HUES64 (cell line): Measurements from ENCODE around the gene SFXN4.
"Not testable (repeated sequence)": the region's sequence is repeated elsewhere in the genome, so short reads cannot be mapped to it uniquely, and the experiment has no call there.

Experiments
- H3K27ac ChIP-seq: 2 replicates; pipeline ENCODE4 v1.7.0; 2013; ENCODE audit warnings: low read depth, low read length, inconsistent platforms
- H3K27me3 ChIP-seq: 2 replicates; pipeline ENCODE4 v1.6.1; 2013; ENCODE audit warnings: mild to moderate bottlenecking, low read length; ENCODE audit not compliant: insufficient read depth
- H3K36me3 ChIP-seq: 2 replicates; pipeline ENCODE4 v1.6.1; 2013; ENCODE audit warnings: mild to moderate bottlenecking, low read length; ENCODE audit not compliant: insufficient read depth
- H3K4me1 ChIP-seq: 2 replicates; pipeline ENCODE4 v1.6.1; 2013; ENCODE audit warnings: mild to moderate bottlenecking, low read length, moderate library complexity; ENCODE audit not compliant: insufficient read depth
- H3K4me3 ChIP-seq: 2 replicates; pipeline ENCODE4 v1.5.1; 2013; ENCODE audit warnings: mild to moderate bottlenecking, low read length, moderate library complexity
- H3K9ac ChIP-seq: 2 replicates; pipeline ENCODE4 v1.6.1; 2013; ENCODE audit warnings: mild to moderate bottlenecking, low read depth, low read length
- H3K9me3 ChIP-seq: 2 replicates; pipeline ENCODE4 v1.6.1; 2013; ENCODE audit warnings: low read depth, low read length; ENCODE audit not compliant: insufficient read depth
- WGBS: fragments of 150-250, 120-280 bp; methylation state at CpG from one replicate; pipeline ENCODE4 v1.1.7; 2013; ENCODE audit warnings: missing lambda C conversion rate; 5-methylcytosine and 5-hydroxymethylcytosine counted together

Gene SFXN4

DNA sequence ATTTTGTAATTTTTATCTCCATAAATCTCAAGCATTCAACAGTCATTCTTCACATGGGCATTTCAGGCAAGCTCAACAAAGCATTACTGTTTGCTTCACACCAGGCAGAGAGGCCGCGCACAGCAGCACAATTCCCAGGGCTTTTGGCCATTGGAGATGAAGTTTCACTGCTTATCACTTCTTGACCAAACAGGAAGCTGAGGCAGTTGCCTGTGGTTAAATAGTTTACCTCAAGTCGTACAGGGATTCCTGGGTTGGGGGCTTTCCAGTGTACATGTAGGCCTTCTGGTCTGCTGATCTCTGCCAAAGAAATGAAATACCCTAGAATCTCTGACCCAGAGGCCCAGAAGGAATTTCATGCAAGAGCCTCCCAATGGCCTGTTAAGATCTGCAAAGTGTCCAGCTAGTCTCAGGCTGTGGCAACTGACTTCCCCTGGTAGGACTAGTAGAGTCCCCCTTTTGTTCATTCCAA, 24.3 kb upstream of the SFXN4 start:
- WGBS = 88% methylated on average over 3 of the region's 3 CpGs

DNA sequence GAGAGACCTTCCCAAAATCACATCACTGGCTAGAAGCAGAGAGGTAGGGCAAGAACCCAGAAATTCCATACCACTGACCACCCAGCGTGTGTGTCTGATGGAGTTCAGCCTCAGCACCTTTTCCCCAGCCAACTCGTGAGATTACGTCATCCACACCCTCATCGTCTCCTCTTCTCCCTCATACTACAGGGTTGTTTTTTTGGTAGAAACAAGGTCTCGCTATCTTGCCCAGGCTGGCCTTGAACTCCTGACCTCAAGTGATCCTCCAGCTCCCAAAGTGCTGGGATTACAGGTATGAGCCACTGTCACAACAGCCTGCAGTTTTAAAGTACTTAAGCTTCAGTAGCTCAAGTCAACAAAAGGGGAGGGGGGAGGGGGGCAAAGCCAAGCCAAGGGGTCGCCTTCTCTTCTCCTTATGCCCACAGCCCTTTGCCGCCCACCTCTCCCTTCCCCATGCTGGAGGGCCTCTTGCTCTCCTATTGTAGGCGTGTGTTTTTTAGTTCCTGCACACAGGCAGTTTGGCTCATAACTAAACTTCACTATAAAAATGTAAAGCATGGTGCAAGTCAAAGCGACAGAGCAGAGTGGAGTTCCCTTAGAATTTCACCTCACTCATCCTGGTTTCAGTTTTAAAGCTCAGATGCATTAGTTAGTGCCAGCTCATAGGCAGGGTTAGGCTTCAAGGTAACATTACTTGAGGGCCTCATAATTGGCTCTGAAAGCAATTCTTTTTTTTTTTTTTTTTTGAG, 18.3 kb upstream of the SFXN4 start:
- Histone ChIP-seq H3K4me1 (peaks cover 3% of the 10 kb centered on the region; the same call in 1 of the 2 replicates), H3K9ac (no peak overlapping the region), H3K4me3 (no peak overlapping the region), H3K27me3 (no peaks in the 10 kb centered on the region), H3K27ac (no peak overlapping the region), H3K9me3 (no peaks in the 10 kb centered on the region), H3K36me3 (no peaks in the 10 kb centered on the region)
- 92% methylated on average over 9 of the region's 9 CpGs for WGBS

More for the DNA sequence above, 24.3 kb upstream of the SFXN4 start:
- 0 out of 2 replicates have a peak overlapping the region, but pooled peaks have one; percentile 20 for H3K27ac ChIP-seq
- H3K9ac ChIP-seq = peak overlapping the region; percentile 5; the same call in 1 of the 2 replicates
- no peaks in the 10 kb centered on the region for H3K4me1 ChIP-seq
- no peaks in the 10 kb centered on the region for H3K9me3 ChIP-seq
- no peaks in the 10 kb centered on the region for H3K27me3 ChIP-seq
- no peaks in the 10 kb centered on the region for H3K36me3 ChIP-seq
- no peak overlapping the region for H3K4me3 ChIP-seq

DNA sequence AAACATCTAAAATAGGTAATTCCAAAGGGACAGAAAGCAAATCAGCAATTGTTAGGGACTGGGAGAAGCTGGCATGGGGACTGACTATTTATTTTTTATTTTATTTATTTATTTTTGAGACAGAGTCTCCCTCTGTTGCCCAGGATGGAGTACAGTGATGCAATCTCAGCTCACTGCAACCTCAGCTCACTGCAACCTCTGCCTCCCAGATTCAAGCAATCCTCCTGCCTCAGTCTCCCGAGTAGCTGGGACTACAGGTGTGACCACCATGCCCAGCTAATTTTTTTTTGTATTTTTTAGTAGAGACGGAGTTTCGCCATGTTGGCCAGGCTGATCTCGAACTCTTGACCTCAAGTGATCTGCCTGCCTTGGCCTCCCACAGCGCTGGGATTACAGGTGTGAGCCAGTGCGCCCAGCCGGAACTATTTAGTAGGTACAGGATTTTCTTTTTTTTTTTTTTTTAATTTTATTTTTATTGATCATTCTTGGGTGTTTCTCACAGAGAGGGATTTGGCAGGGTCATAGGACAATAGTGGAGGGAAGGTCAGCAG, 15.4 kb upstream of the SFXN4 start:
- not testable (repeated sequence) for H3K4me3 ChIP-seq, H3K4me1 ChIP-seq

GRCh38 chr10:119178372-119179119, 13.0 kb upstream of the SFXN4 start, which contains the start of gene PRDX3:
Gene PRDX3, minus strand, starts transcription at chr10:119178812. Its CDS starts 22 bp downstream, at chr10:119178790.
- Histone ChIP-seq H3K27ac (peak within 1 kb of the TSS; percentile 87), H3K4me3 (peak within 1 kb of the TSS; percentile 95), H3K27me3 (no peaks in the 10 kb centered on the region), H3K36me3 (peaks cover 32% of the 10 kb centered on the region), H3K9me3 (no peaks in the 10 kb centered on the region), H3K4me1 (peaks cover 4% of the 10 kb centered on the region; the same call in 1 of the 2 replicates), H3K9ac (peak within 1 kb of the TSS; percentile 95)
- under 1% methylated on average over 45 of the region's 45 CpGs for WGBS

More for the DNA sequence above, 15.4 kb upstream of the SFXN4 start:
- peaks cover 13% of the 10 kb centered on the region for H3K36me3 ChIP-seq
- WGBS = 98% methylated on average over 5 of the region's 7 CpGs
- H3K9me3 ChIP-seq, H3K27ac ChIP-seq, H3K27me3 ChIP-seq, H3K9ac ChIP-seq: not testable (repeated sequence)

DNA sequence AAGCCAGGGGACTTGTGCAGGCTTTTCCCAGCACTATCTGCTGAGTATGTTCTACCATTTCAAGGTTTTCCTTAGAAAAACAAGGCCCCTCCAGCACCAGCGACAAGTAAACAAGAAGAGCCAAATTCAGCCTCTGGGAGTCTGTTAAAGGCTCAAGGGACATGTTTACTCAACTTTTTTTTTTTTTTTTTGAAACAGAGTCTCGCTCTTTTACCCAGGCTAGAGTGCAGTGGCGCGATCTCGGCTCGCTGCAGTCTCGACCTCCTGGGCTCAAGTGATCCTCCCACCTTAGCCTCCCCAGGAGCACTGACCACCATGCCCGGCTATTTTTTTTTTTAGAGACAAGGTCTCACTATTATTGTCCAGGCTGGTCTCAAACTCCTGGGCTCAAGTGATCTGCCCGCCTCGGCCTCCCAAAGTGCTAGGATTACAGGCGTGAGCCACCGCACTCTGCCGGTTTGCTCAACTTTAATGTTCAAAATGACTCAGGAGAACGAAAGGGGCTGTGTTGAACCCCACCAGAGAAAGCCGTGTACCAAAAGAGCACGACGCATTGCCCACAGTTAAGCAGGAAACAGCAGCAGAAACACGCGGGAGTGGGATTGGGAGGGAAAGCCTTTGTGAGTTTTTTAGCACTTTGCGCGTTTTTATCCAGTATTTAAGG, 12.3 kb upstream of the SFXN4 start:
- H3K36me3 ChIP-seq = peaks cover 38% of the 10 kb centered on the region
- peak overlapping the region; percentile 87 for H3K27ac ChIP-seq
- no peaks in the 10 kb centered on the region for H3K27me3 ChIP-seq
- H3K9ac ChIP-seq = peak overlapping the region; percentile 95
- peaks cover 4% of the 10 kb centered on the region; the same call in 1 of the 2 replicates for H3K4me1 ChIP-seq
- H3K9me3 ChIP-seq = no peaks in the 10 kb centered on the region
- 17% methylated on average over 21 of the region's 21 CpGs for WGBS
- H3K4me3 ChIP-seq = peak overlapping the region; percentile 95

DNA sequence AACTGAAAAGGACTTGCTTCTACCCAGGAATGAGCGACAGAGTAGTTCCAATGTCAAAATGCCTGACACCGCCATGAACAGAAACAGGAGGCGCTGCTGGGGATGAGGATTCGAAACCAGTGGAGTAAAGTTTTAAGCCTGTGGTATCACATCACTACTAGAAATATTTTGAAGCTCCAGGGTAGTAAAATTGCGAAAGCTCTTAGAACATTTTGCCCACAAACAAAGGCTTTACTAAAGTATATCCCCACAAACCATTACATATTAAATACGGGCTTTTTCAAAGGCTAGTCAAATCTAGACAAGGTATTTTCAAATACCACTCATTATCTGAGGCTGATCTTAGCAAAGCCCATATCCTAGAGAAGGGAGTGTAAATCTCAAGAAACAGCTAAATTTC, 10.7 kb upstream of the SFXN4 start:
- H3K27me3 ChIP-seq = no peaks in the 10 kb centered on the region
- H3K9me3 ChIP-seq = no peaks in the 10 kb centered on the region
- H3K4me3 ChIP-seq = no peak overlapping the region
- H3K36me3 ChIP-seq = peaks cover 53% of the 10 kb centered on the region
- no peak overlapping the region for H3K27ac ChIP-seq
- no peak overlapping the region for H3K9ac ChIP-seq
- peaks cover 4% of the 10 kb centered on the region; the same call in 1 of the 2 replicates for H3K4me1 ChIP-seq
- WGBS = 91% methylated on average over 6 of the region's 6 CpGs

GRCh38 chr10:119174109-119174508, 8.6 kb upstream of the SFXN4 start:
- Histone ChIP-seq H3K36me3 (peaks cover 71% of the 10 kb centered on the region), H3K4me3 (no peak overlapping the region), H3K27me3 (no peaks in the 10 kb centered on the region), H3K9me3 (no peaks in the 10 kb centered on the region), H3K4me1 (peaks cover 3% of the 10 kb centered on the region; the same call in 1 of the 2 replicates), H3K9ac (no peak overlapping the region), H3K27ac (no peak overlapping the region)
- WGBS = 88% methylated on average over 2 of the region's 2 CpGs

DNA sequence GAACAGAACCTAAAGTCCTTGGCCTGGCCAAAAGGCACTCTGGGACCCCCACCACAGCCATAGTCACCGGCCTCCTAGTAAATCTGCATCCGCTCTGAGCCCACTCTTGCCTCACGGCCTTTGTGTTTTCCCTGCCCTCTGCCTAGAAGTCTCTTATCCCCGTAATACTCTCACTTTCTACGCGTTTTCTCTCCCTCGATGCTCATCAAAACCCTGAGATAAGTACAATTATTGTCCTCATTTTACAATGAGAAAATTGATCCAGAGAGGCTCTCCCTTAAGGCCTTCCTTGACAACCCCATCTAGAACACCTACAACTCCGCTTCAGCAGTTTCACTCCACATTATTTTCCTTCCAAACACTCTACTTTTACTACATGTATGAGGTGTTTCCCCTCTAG, 1.5 kb upstream of the SFXN4 start:
- Histone ChIP-seq H3K27ac (no peak overlapping the region), H3K9ac (no peak overlapping the region), H3K36me3 (peaks cover 46% of the 10 kb centered on the region), H3K9me3 (no peaks in the 10 kb centered on the region), H3K27me3 (no peaks in the 10 kb centered on the region), H3K4me1 (peaks cover 4% of the 10 kb centered on the region; the same call in 1 of the 2 replicates), H3K4me3 (no peak overlapping the region)
- WGBS = 78% methylated on average over 8 of the region's 8 CpGs

DNA sequence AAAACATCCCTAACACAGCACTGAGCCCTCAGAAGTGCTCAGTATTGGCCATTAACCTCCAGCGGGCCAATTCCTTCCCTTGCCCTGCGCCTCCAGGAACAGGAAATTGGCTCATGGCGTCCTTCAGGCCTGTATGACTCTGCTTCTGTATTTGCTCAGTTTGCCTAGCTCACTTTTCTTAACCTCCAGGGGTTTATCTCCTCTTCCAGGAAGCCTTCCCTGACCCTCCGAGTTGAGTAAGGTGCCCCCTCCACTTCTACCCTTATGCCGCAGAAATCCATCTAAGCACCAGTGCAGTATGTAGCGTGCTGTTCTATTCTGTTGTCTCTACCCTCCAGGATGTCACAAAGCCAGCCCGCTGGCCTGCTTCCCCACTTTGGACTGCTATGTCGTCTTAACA, 1.1 kb upstream of the SFXN4 start:
- H3K9ac ChIP-seq = no peak overlapping the region
- H3K4me1 ChIP-seq = peaks cover 4% of the 10 kb centered on the region; the same call in 1 of the 2 replicates
- no peak overlapping the region for H3K27ac ChIP-seq
- H3K4me3 ChIP-seq = peak overlapping the region; percentile 75; the same call in 1 of the 2 replicates
- no peaks in the 10 kb centered on the region for H3K27me3 ChIP-seq
- 67% methylated on average over 8 of the region's 8 CpGs for WGBS
- peaks cover 41% of the 10 kb centered on the region for H3K36me3 ChIP-seq
- H3K9me3 ChIP-seq = no peaks in the 10 kb centered on the region

- H3K9ac ChIP-seq = peak overlapping the region; percentile 89; the same call in 1 of the 2 replicates
- H3K9me3 ChIP-seq = no peaks in the 10 kb centered on the region
- H3K36me3 ChIP-seq = peaks cover 37% of the 10 kb centered on the region
- peaks cover 4% of the 10 kb centered on the region; the same call in 1 of the 2 replicates for H3K4me1 ChIP-seq
- H3K4me3 ChIP-seq = peak overlapping the region; percentile 75
- WGBS = 75% methylated on average over 7 of the region's 7 CpGs
- H3K27ac ChIP-seq = peak overlapping the region; percentile 38; the same call in 1 of the 2 replicates
- no peaks in the 10 kb centered on the region for H3K27me3 ChIP-seq
Measured at GRCh38 chr10:119166118-119166500, 595 bp upstream of the SFXN4 start.
